Psoas muscle (tissue), 8 donors: ENCODE data around the gene RUFY2. TPM values are rescaled to one million over a fixed set of nuclear protein-coding genes. Genes with fewer than 3 reads are reported as not detected.

Experiments
- ATAC-seq, 4 donors: fragments of 200-7000 bp; cut with Tn5 transposase; one replicate each; pipeline ENCODE4 v1.9.1; 2020; ENCODE audit warnings: moderate library complexity in 3 of 4, mild to moderate bottlenecking in 2 of 4
- DNase-seq, 2 donors: peaks; one replicate each; pipeline ENCODE4 v3.0.0-alpha.2; 2020
- H3K27ac ChIP-seq: fragments of 200-600 bp; one replicate; pipeline ENCODE4 v1.8.0; 2022
- H3K27me3 ChIP-seq, 3 donors: fragments of 200-600 bp in 1 of 3; one replicate each; pipeline versions ENCODE4 v1.6.1 to v1.8.0; 2013 to 2022; ENCODE audit warnings: low read length in 2 of 3, mild to moderate bottlenecking in 2 of 3, moderate library complexity in 1 of 3; ENCODE audit not compliant: insufficient read depth in 3 of 3
- H3K36me3 ChIP-seq, 2 donors: fragments of 200-600 bp in 1 of 2; one replicate each; pipeline versions ENCODE4 v1.6.1 to v1.8.0; 2013 to 2022; ENCODE audit warnings: low read depth in 1 of 2, mild to moderate bottlenecking in 1 of 2, moderate library complexity in 1 of 2; ENCODE audit not compliant: insufficient read depth in 1 of 2
- H3K4me1 ChIP-seq: fragments of 200-600 bp; one replicate; pipeline ENCODE4 v1.8.0; 2022
- H3K4me3 ChIP-seq: fragments of 200-600 bp; one replicate; pipeline ENCODE4 v1.8.0; 2022; ENCODE audit warnings: mild to moderate bottlenecking
- H3K9me3 ChIP-seq: fragments of 200-600 bp; one replicate; pipeline ENCODE4 v1.8.0; 2022
- CTCF ChIP-seq: fragments of 200-600 bp; IDR thresholded peaks from one replicate; pipeline ENCODE4 v1.8.0; 2022; ENCODE audit warnings: antibody characterized with exemption
- WGBS, 3 donors: extraction: QIAGEN DNeasy Blood & Tissue Kit; methylation state at CpG; one replicate each; pipeline versions ENCODE4 v1.1.6 to v1.1.7; 2013; 5-methylcytosine and 5-hydroxymethylcytosine counted together
- intact Hi-C, 2 donors: fragments of 100-400 bp; cut with DNase I; formaldehyde crosslinking; loops; one replicate each; pipeline versions ENCODE4 v1.11.0 to v1.14.2; 2022
- polyA plus RNA-seq, 3 donors: library from polyadenylated mRNA; stranded (reverse); fragments of 200-250 nt; gene quantifications; one replicate each; pipeline ENCODE4 v1.2.3, GENCODE V29; 2013
- total RNA-seq, 4 donors: library from RNA; stranded (reverse); fragmentation: NEBNext Ultra II Directional in 2 of 4; extraction: Animal tissue kit (Norgen Biotek cat#: 25700) in 2 of 4; gene quantifications; one replicate each; pipeline versions ENCODE4 v1.2.1 to v1.2.4, GENCODE V29; 2021 to 2023
- donor health status: healthy with polysubstance abuse.
- donor health status: DM: no; HTN: no; CAD: no; lungs with moderate emphysema.
- donor health status: Bipolar disorder and iron deficiency.
- donor health status: healthy.
- donor health status: DM: yes; HTN: yes; CAD: no.
- donor health status: DM: no; HTN: no; CAD: no.
- donor health status: DM: no; HTN: no; CAD: no.
- donor health status: DM: yes; HTN: yes; CAD: no.

Gene RUFY2
- total and polyA plus RNA-seq, 7 donors, result 3.1 to 12.5 (median 10.0) TPM

- DNase-seq, result no peak
Observed at GRCh38 chr10:68371604-68372003, 35.5 kb downstream of the RUFY2 start.

GRCh38 chr10:68367121-68367520 lies 40.0 kb downstream of the RUFY2 start:
- peaks cover 2 to 64% of the 10 kb centered on the region in 2 donors for H3K36me3 ChIP-seq
- no peaks in the 10 kb centered on the region for H3K4me1 ChIP-seq
- TF ChIP-seq CTCF, result no peak
- H3K9me3 ChIP-seq, result no peaks in the 10 kb centered on the region
- DNase-seq (no peak), ATAC-seq (no peak)
- WGBS, 3 donors, result 67 to 81% (median 77%) methylated on average over 2 of the region's 2 CpGs
- no peak overlapping the region for H3K27ac ChIP-seq
- H3K4me3 ChIP-seq, result no peak overlapping the region
- no peaks in the 10 kb centered on the region for H3K27me3 ChIP-seq
- intact Hi-C loops, result no loop called here

More at GRCh38 chr10:68371604-68372003, 35.5 kb downstream of the RUFY2 start:
- H3K27ac ChIP-seq, result no peak overlapping the region
- TF ChIP-seq CTCF, result no peak
- H3K36me3 ChIP-seq, result peaks cover 0 to 73% of the 10 kb centered on the region in 2 donors
- WGBS, 3 donors, result 95 to 100% (median 100%) methylated on average over 1 of the region's 1 CpG
- H3K4me3 ChIP-seq, result no peak overlapping the region
- H3K4me1 ChIP-seq, result no peaks in the 10 kb centered on the region
- no peak for ATAC-seq
- no peaks in the 10 kb centered on the region for H3K9me3 ChIP-seq
- no peaks in the 10 kb centered on the region for H3K27me3 ChIP-seq
- intact Hi-C loops, result loop anchor here in 1 of 2 donors (10.0 kb wide), 1 partner anchor 393 kb away; no protein-coding TSS in a partner anchor

GRCh38 chr10:68366600-68366999 lies 40.5 kb downstream of the RUFY2 start:
- no peak for TF ChIP-seq CTCF
- no peak for ATAC-seq
- WGBS, 3 donors, result 96 to 98% (median 97%) methylated on average over 5 of the region's 5 CpGs
- H3K27ac ChIP-seq, result no peak overlapping the region
- no peaks in the 10 kb centered on the region for H3K4me1 ChIP-seq
- no peak overlapping the region for H3K4me3 ChIP-seq
- DNase-seq, result no peak
- H3K9me3 ChIP-seq, result no peaks in the 10 kb centered on the region
- intact Hi-C loops, result no loop called here
- H3K27me3 ChIP-seq, result no peaks in the 10 kb centered on the region
- peaks cover 4 to 64% of the 10 kb centered on the region in 2 donors for H3K36me3 ChIP-seq

- no peak for ATAC-seq
- no peak for TF ChIP-seq CTCF
- DNase-seq, result no peak
- no peaks in the 10 kb centered on the region for H3K4me1 ChIP-seq
- peaks cover 4 to 69% of the 10 kb centered on the region in 2 donors for H3K36me3 ChIP-seq
- intact Hi-C loops, result no loop called here
- no peaks in the 10 kb centered on the region for H3K27me3 ChIP-seq
- H3K4me3 ChIP-seq, result no peak overlapping the region
- no peaks in the 10 kb centered on the region for H3K9me3 ChIP-seq
- H3K27ac ChIP-seq, result no peak overlapping the region
- 65 to 85% (median 81%) methylated on average over 2 of the region's 2 CpGs for WGBS, 3 donors
Observed at GRCh38 chr10:68365611-68366010, 41.5 kb downstream of the RUFY2 start.
